Measurements from ENCODE around the gene STMP1. TPM values are rescaled to one million over a fixed set of nuclear protein-coding genes. Genes with fewer than 3 reads are reported as not detected.

STMP1 gene
- total RNA-seq, 1 experiment from 2014 or later: 77.0 TPM

GRCh38 chr7:135682191-135682590, 19.9 kb downstream of the STMP1 start:
- Histone ChIP-seq H3K4me1 (replicated peaks; ENCODE audit: insufficient read depth) (peaks cover 25% of the 10 kb centered on the region), H3K9me2 (ENCODE audit: insufficient read depth) (no peaks in the 10 kb centered on the region), H4K20me1 (ENCODE audit: insufficient read depth) (no peaks in the 10 kb centered on the region), H3K27me3 (ENCODE audit: insufficient read depth, low read depth) (no peaks in the 10 kb centered on the region), H3K27ac (no peak overlapping the region), H2AFZ (no peak overlapping the region), H3K4me3 (no peak overlapping the region), H3K36me3 (ENCODE audit: low read depth) (no peaks in the 10 kb centered on the region), H3K4me2 (no peak overlapping the region), H3K9me3 (ENCODE audit: insufficient read depth, low read depth) (no peaks in the 10 kb centered on the region; the same call in 1 of the 2 replicates), H3K79me2 (ENCODE audit: low read depth) (peaks cover 4% of the 10 kb centered on the region; the same call in 1 of the 2 replicates), H3F3A (ENCODE audit: insufficient read depth, low read depth) (peaks cover 23% of the 10 kb centered on the region)
- BruUV-seq (replicated peaks): no TSS peak
- no peak for DNase-seq
- ChIA-PET POLR2A (ENCODE audit: unreplicated experiment) (no interaction called here), CTCF (no interaction called here)
- intact Hi-C loops (cut with micrococcal nuclease; ENCODE audit: unreplicated experiment): no loop called here
- TF ChIP-seq EZH2 (IDR thresholded peaks at IDR 0.05; ENCODE audit: low read depth): no peak

GRCh38 chr7:135683609-135684008, 21.3 kb downstream of the STMP1 start:
- no peak overlapping the region for H3K4me2 ChIP-seq
- no peaks in the 10 kb centered on the region; the same call in 1 of the 2 replicates for H3K9me3 ChIP-seq (ENCODE audit: insufficient read depth, low read depth)
- H3K27me3 ChIP-seq (ENCODE audit: insufficient read depth, low read depth): no peaks in the 10 kb centered on the region
- no TSS peak for BruUV-seq (replicated peaks)
- DNase-seq: peak; percentile 47 to 85
- TF ChIP-seq CTCF (conservative IDR thresholded peaks at IDR 0.05) (no peak), EZH2 (IDR thresholded peaks at IDR 0.05; ENCODE audit: low read depth) (no peak)
- CTCF ChIA-PET: no interaction called here
- H3K4me3 ChIP-seq: no peak overlapping the region
- H3F3A ChIP-seq (ENCODE audit: insufficient read depth, low read depth): peaks cover 13% of the 10 kb centered on the region
- H3K4me1 ChIP-seq (replicated peaks; ENCODE audit: insufficient read depth): peaks cover 14% of the 10 kb centered on the region
- H3K27ac ChIP-seq: peak overlapping the region; percentile 7; the same call in 1 of the 2 replicates
- intact Hi-C loops (cut with micrococcal nuclease; ENCODE audit: unreplicated experiment): no loop called here
- H4K20me1 ChIP-seq (ENCODE audit: insufficient read depth): no peaks in the 10 kb centered on the region; the same call in 1 of the 2 replicates
- H3K9me2 ChIP-seq (ENCODE audit: insufficient read depth): no peaks in the 10 kb centered on the region
- no peak overlapping the region for H2AFZ ChIP-seq
- no peaks in the 10 kb centered on the region for H3K79me2 ChIP-seq (ENCODE audit: low read depth)
- no peaks in the 10 kb centered on the region for H3K36me3 ChIP-seq (ENCODE audit: low read depth)
- POLR2A ChIA-PET (ENCODE audit: unreplicated experiment): interaction anchor here (0.5 kb wide), 1 partner anchor 8 kb away, joined by 4 read pairs; no protein-coding TSS in a partner anchor

GRCh38 chr7:135684136-135684535, 21.8 kb downstream of the STMP1 start:
- POLR2A ChIA-PET (ENCODE audit: unreplicated experiment): interaction anchor here (0.5 kb wide), 1 partner anchor 9 kb away, joined by 4 read pairs; no protein-coding TSS in a partner anchor

More at GRCh38 chr7:135684136-135684535, 21.8 kb downstream of the STMP1 start:
- Histone ChIP-seq H3K9me3 (ENCODE audit: insufficient read depth, low read depth) (no peaks in the 10 kb centered on the region; the same call in 1 of the 2 replicates), H3K36me3 (ENCODE audit: low read depth) (no peaks in the 10 kb centered on the region), H3K4me2 (no peak overlapping the region), H3K9me2 (ENCODE audit: insufficient read depth) (no peaks in the 10 kb centered on the region), H3K4me3 (no peak overlapping the region), H3F3A (ENCODE audit: insufficient read depth, low read depth) (peaks cover 8% of the 10 kb centered on the region; the same call in 1 of the 2 replicates), H4K20me1 (ENCODE audit: insufficient read depth) (no peaks in the 10 kb centered on the region; the same call in 1 of the 2 replicates), H3K4me1 (replicated peaks; ENCODE audit: insufficient read depth) (peaks cover 9% of the 10 kb centered on the region), H2AFZ (no peak overlapping the region), H3K27ac (peak overlapping the region; percentile 7; the same call in 1 of the 2 replicates), H3K79me2 (ENCODE audit: low read depth) (no peaks in the 10 kb centered on the region), H3K27me3 (ENCODE audit: insufficient read depth, low read depth) (no peaks in the 10 kb centered on the region)
- intact Hi-C loops (cut with micrococcal nuclease; ENCODE audit: unreplicated experiment): no loop called here
- BruUV-seq (replicated peaks): no TSS peak
- no peak for TF ChIP-seq CTCF (conservative IDR thresholded peaks at IDR 0.05)
- TF ChIP-seq EZH2 (IDR thresholded peaks at IDR 0.05; ENCODE audit: low read depth): no peak
- no peak for DNase-seq
- CTCF ChIA-PET: interaction anchor here (0.6 kb wide), 1 partner anchor 1777 kb away, joined by 6 read pairs; no protein-coding TSS in a partner anchor

All from PC-9 (cell line).